SH-SY5Y (cell line): Measurements from ENCODE around the gene MIF.

ENCODE experiments used
- GATA2 ChIP-seq: IDR thresholded peaks from 2 replicates; pipeline ENCODE4 v1.6.1; 2011; ENCODE audit warnings: mild to moderate bottlenecking, low read depth, low read length
- GATA3 ChIP-seq: IDR thresholded peaks from 2 replicates; pipeline ENCODE4 v1.6.1; 2011; ENCODE audit warnings: low read depth, mild to moderate bottlenecking, low read length, moderate library complexity

MIF gene

DNA sequence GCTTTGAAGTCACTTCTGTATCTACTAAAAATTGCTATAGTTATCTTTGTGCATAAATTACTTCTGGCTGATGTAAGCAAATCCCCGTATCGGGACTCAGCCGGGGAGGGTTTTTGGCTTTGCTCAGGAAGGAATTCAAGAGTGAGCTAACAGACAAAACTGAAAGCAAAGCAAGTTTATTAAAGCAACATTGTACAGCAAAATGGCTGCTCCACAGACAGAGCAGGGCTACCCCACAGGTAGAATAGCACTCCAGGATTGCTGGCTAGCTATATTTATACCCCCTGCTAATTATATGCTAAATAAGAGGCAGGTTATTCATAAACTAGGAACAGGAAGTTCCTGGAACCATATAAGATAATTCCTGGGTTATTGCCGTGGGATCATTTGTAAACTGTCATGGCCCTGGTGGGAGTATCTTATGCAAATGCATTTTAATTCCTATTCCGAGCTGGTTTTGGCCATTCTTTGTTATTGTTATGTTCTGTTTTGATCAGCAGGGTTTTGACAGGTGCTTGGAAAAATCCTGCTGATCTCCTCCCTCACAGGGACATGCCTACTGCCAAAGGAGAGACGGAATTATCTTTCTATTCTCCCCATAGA, 15.2 kb downstream of the MIF start:
- no peak for TF ChIP-seq GATA2
- TF ChIP-seq GATA3 = no peak

GRCh38 chr22:23910496-23911190, 16.5 kb downstream of the MIF start:
- no peak for TF ChIP-seq GATA2
- TF ChIP-seq GATA3 = no peak

- TF ChIP-seq GATA2 (no peak), GATA3 (no peak)
These were observed 17.3 kb downstream of the MIF start for GRCh38 chr22:23911318-23911980.

GRCh38 chr22:23912293-23912903, 18.2 kb downstream of the MIF start:
- no peak for TF ChIP-seq GATA3
- no peak for TF ChIP-seq GATA2

- TF ChIP-seq GATA3 = no peak
These were observed 19.1 kb downstream of the MIF start for GRCh38 chr22:23913306-23913660.

- TF ChIP-seq GATA3 (no peak), GATA2 (no peak)
These were observed 19.6 kb downstream of the MIF start for GRCh38 chr22:23913661-23914353.

GRCh38 chr22:23915290-23915689, 21.1 kb downstream of the MIF start:
- TF ChIP-seq GATA3 (no peak), GATA2 (no peak)

- TF ChIP-seq GATA2 (no peak), GATA3 (no peak)
These were observed 28.7 kb downstream of the MIF start for GRCh38 chr22:23922921-23923320.

- TF ChIP-seq GATA2 (no peak), GATA3 (no peak)
These were observed 30.9 kb downstream of the MIF start for GRCh38 chr22:23925020-23925606.

GRCh38 chr22:23926561-23926960, 32.4 kb downstream of the MIF start:
- no peak for TF ChIP-seq GATA2
- TF ChIP-seq GATA3 = no peak

- no peak for TF ChIP-seq GATA3
- TF ChIP-seq GATA2 = no peak
These were observed 44.3 kb downstream of the MIF start for GRCh38 chr22:23938328-23939016.

DNA sequence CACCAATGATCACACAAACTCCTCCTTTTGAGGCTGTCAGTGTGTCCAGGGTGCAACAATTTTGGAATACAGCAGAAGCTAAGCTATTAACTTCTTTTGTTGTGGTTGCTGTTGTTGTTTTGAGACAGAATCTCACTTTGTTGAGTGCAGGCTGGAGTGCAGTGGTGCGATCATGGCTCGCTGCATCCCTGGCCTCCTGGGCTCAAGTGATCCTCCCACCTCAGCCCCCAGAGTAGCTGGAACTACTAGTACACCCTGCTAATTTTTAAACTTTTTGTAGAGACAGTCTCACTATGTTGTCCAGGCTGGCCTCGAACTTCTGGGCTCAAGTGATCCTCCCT, 44.8 kb downstream of the MIF start:
- TF ChIP-seq GATA2 = no peak
- TF ChIP-seq GATA3 = no peak
